Left ventricle myocardium inferior (tissue), 1 donor: ENCODE results near the gene CDK9. TPM values are rescaled to one million over a fixed set of nuclear protein-coding genes. Genes with fewer than 3 reads are reported as not detected.

Source experiments
- DNase-seq: peaks from one replicate; pipeline ENCODE4 v3.0.0-alpha.2; 2020
- H3K27ac ChIP-seq: fragments of 200-600 bp; replicated peaks from 2 replicates; pipeline ENCODE4 v1.8.0; 2021
- H3K27me3 ChIP-seq: fragments of 200-600 bp; 2 replicates; pipeline ENCODE4 v1.8.0; 2021; ENCODE audit warnings: low read depth
- H3K36me3 ChIP-seq: fragments of 200-600 bp; 2 replicates; pipeline ENCODE4 v1.8.0; 2021
- H3K4me1 ChIP-seq: fragments of 200-600 bp; 2 replicates; pipeline ENCODE4 v1.8.0; 2021
- H3K4me3 ChIP-seq: fragments of 200-600 bp; 2 replicates; pipeline ENCODE4 v1.8.0; 2021; ENCODE audit warnings: mild to moderate bottlenecking, moderate library complexity
- H3K9me3 ChIP-seq: fragments of 200-600 bp; replicated peaks from 2 replicates; pipeline ENCODE4 v1.8.0; 2021
- intact Hi-C: fragments of 100-400 bp; cut with micrococcal nuclease; formaldehyde crosslinking; loops from one replicate; pipeline ENCODE4 v1.11.0; 2022
- microRNA-seq: library from miRNA; unstranded; fragments of <30 nt; microRNA quantifications from one replicate; pipeline ENCODE4 v1.2.0, GENCODE V29; 2020
- total RNA-seq: library from RNA; stranded (reverse); fragmentation: NEBNext Ultra II Directional; extraction: Animal tissue kit (Norgen Biotek cat#: 25700); gene quantifications from one replicate; pipeline ENCODE4 v1.2.1, GENCODE V29; 2021
- TF ChIP-seq, protein P1 (sequence below): fragments of 200-600 bp; IDR thresholded peaks from 2 replicates; pipeline ENCODE4 v1.8.0; 2021; ENCODE audit warnings: antibody characterized with exemption, mild to moderate bottlenecking, borderline replicate concordance
- donor health status: DM: no; HTN: yes; CAD: no; lungs with severe emphysema.

Gene CDK9
- total RNA-seq, 1 donor from 2014 or later, result 46.4 TPM

DNA sequence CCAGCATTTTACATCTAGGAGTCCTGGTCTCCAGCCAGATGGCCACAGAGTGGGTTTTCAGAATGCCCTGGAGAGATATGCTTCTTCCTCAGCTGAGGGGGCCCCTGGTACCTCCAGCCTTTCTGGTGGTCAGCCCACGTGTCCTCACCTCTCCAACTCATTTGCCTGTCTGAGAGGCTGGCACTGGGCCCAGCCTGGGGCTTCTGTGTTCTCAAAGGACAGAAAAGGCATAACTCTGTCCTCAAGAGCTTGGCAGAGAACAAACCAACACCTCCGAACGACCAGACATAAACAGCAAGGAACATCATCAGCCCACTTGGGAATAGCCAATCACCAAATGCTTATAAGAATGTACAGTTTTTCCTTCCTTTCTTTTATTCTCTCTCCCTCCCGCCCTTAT lies 51.5 kb downstream of the CDK9 start:
- DNase-seq, result no peak
- Histone ChIP-seq H3K27me3 (no peaks in the 10 kb centered on the region), H3K4me1 (peaks cover 100% of the 10 kb centered on the region), H3K36me3 (peaks cover 26% of the 10 kb centered on the region), H3K4me3 (peak overlapping the region; percentile 49), H3K27ac (peak overlapping the region; percentile 97), H3K9me3 (no peaks in the 10 kb centered on the region)
- intact Hi-C loops, result no loop called here
- TF ChIP-seq, protein P1, sequence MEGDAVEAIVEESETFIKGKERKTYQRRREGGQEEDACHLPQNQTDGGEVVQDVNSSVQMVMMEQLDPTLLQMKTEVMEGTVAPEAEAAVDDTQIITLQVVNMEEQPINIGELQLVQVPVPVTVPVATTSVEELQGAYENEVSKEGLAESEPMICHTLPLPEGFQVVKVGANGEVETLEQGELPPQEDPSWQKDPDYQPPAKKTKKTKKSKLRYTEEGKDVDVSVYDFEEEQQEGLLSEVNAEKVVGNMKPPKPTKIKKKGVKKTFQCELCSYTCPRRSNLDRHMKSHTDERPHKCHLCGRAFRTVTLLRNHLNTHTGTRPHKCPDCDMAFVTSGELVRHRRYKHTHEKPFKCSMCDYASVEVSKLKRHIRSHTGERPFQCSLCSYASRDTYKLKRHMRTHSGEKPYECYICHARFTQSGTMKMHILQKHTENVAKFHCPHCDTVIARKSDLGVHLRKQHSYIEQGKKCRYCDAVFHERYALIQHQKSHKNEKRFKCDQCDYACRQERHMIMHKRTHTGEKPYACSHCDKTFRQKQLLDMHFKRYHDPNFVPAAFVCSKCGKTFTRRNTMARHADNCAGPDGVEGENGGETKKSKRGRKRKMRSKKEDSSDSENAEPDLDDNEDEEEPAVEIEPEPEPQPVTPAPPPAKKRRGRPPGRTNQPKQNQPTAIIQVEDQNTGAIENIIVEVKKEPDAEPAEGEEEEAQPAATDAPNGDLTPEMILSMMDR, result no peak

DNA sequence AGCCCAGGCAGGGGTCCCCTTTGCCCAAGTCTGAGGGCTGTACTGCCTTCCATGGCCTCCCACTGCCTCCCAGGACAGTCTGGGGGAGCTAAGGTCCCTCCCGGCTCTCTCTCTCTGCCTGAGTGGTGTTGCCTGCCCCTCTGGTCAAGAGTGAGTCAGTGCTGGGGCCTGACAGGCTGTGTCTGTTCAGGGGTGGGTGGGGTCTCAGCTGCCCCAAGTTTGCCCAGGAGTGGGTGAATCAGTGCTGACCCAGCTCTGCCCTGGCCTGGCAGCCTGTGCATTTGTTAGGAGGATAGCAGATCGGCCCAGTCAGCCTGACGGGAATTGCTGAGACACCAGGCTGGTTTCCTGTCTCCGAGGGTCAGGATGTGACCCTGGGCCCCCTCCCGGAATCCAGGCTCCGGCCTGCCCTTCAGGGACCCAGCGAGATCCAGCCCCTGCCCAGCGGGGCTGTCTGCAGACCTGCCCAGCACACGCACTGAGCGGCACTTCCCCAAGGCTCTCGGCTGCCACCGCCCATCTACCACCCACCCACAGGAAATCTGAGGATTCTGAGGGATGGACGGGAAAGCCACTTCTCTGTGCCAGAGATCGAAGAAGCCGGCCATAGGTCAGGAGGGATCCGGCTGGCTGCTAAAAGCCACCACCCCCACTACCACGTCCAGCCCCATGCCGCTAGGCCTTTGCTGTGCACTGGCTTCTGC lies 52.7 kb downstream of the CDK9 start:
- H3K27me3 ChIP-seq, result no peaks in the 10 kb centered on the region
- intact Hi-C loops, result no loop called here
- no peaks in the 10 kb centered on the region for H3K9me3 ChIP-seq
- H3K4me1 ChIP-seq, result peaks cover 99% of the 10 kb centered on the region
- peak overlapping the region; percentile 97 for H3K27ac ChIP-seq
- H3K36me3 ChIP-seq, result peaks cover 34% of the 10 kb centered on the region
- H3K4me3 ChIP-seq, result peak overlapping the region; percentile 49
- TF ChIP-seq, protein P1, result no peak
- peak; percentile 71 for DNase-seq

Small RNAs within 50 kb of the gene (microRNA-seq; reads per million reads assigned to microRNA genes)
- gene MIR2861 (not detected), gene MIR3960 (not detected)

Other genes starting within 250 kb of the CDK9 start
- gene STXBP1, start 173.8 kb upstream of the CDK9 start, total RNA-seq, result 36.9 TPM
- gene CFAP157, start 79.0 kb upstream of the CDK9 start, total RNA-seq, result not detected
- gene PTRH1, start 70.4 kb upstream of the CDK9 start, total RNA-seq, result 13.9 TPM
- gene TTC16, start 70.0 kb upstream of the CDK9 start, total RNA-seq, result 0.25 TPM
- 2.3 TPM for gene TOR2A, start 50.7 kb upstream of the CDK9 start, total RNA-seq
- gene SH2D3C, start 7.4 kb upstream of the CDK9 start, total RNA-seq, result 18.2 TPM
- 38.0 TPM for gene FPGS, start 16.8 kb downstream of the CDK9 start, total RNA-seq
- gene ENG, start 68.6 kb downstream of the CDK9 start, total RNA-seq, result 139 TPM
- 844 TPM for gene AK1, start 91.6 kb downstream of the CDK9 start, total RNA-seq
- gene ST6GALNAC6, start 113.6 kb downstream of the CDK9 start, total RNA-seq, result 48.4 TPM
- gene ST6GALNAC4, start 131.0 kb downstream of the CDK9 start, total RNA-seq, result 31.3 TPM
- 0.85 TPM for gene PIP5KL1, start 144.7 kb downstream of the CDK9 start, total RNA-seq
- 14.0 TPM for gene DPM2, start 151.8 kb downstream of the CDK9 start, total RNA-seq
- gene EEIG1, start 195.0 kb downstream of the CDK9 start, total RNA-seq, result 20.7 TPM